Breast epithelium (tissue), 3 donors: ENCODE results near the gene NAV3.

Source experiments
- POLR2A ChIP-seq: fragments of 450-650 bp; IDR thresholded peaks from one replicate; pipeline ENCODE4 v1.6.1; 2016; ENCODE audit warnings: antibody characterized with exemption, mild to moderate bottlenecking, moderate library complexity
- POLR2AphosphoS5 ChIP-seq, 3 donors: sonication (generic); formaldehyde crosslinking; IDR thresholded peaks; one replicate each; pipeline ENCODE4 v1.6.1; 2017; ENCODE audit warnings: antibody characterized with exemption in 3 of 3

DNA sequence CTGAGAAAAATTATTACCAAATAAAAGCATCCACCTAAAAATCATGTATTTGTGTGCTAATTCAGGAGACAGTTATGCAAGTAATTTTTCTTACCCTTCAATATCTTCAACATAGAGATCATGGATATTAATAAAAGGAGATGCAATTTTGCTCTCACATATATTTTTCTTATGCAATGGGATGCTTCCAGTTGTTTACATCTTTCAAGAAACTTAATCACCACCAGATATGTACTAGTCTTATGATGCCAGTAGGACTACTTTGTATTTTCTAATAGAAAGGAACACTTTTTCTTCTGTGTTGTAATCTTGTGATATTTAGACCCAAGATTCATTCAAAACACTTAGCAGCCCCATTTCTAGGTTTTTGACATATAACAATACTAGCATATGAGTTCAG lies 107.6 kb downstream of the NAV3 start:
- TF ChIP-seq POLR2AphosphoS5 (IDR thresholded peaks at IDR 0.05) (no peak), POLR2A (no peak)
